Measurements from ENCODE around the gene FGF10.

FGF10 gene

GRCh38 chr5:44389090-44389822 lies at the start of gene FGF10:
Gene FGF10, minus strand, starts transcription at chr5:44389420. Its CDS starts 738 bp downstream, at chr5:44388682.
- DNase-seq, result no peak

- DNase-seq, result no peak
These were observed 37.7 kb upstream of the FGF10 start for GRCh38 chr5:44426944-44427343.

GRCh38 chr5:44412286-44412685 lies 23.1 kb upstream of the FGF10 start:
- no peak for DNase-seq

- no peak for DNase-seq
These were observed 12.9 kb upstream of the FGF10 start for GRCh38 chr5:44402084-44402483.

GRCh38 chr5:44401611-44402010 lies 12.4 kb upstream of the FGF10 start:
- no peak for DNase-seq

- DNase-seq, result no peak
These were observed 9.2 kb upstream of the FGF10 start for GRCh38 chr5:44398382-44398781.

GRCh38 chr5:44396312-44396711 lies 7.1 kb upstream of the FGF10 start:
- no peak for DNase-seq

GRCh38 chr5:44390351-44390750 lies 1.1 kb upstream of the FGF10 start:
- no peak for DNase-seq

GRCh38 chr5:44389823-44390143 lies 563 bp upstream of the FGF10 start:
- DNase-seq, result no peak

GRCh38 chr5:44388321-44389089 lies 715 bp downstream of the FGF10 start:
- DNase-seq, result no peak

GRCh38 chr5:44387921-44388320 lies 1.3 kb downstream of the FGF10 start:
- no peak for DNase-seq

- DNase-seq, result no peak
These were observed 1.8 kb downstream of the FGF10 start for GRCh38 chr5:44387406-44387805.

GRCh38 chr5:44385291-44385900 lies 3.8 kb downstream of the FGF10 start:
- DNase-seq, result no peak

- no peak for DNase-seq
These were observed 4.4 kb downstream of the FGF10 start for GRCh38 chr5:44384816-44385215.

- no peak for DNase-seq
These were observed 6.3 kb downstream of the FGF10 start for GRCh38 chr5:44382894-44383293.

- no peak for DNase-seq
These were observed 12.2 kb downstream of the FGF10 start for GRCh38 chr5:44377057-44377456.

- no peak for DNase-seq
These were observed 17.2 kb downstream of the FGF10 start for GRCh38 chr5:44372028-44372427.

GRCh38 chr5:44367203-44367602 lies 22.0 kb downstream of the FGF10 start:
- DNase-seq, result no peak

- no peak for DNase-seq
These were observed 23.9 kb downstream of the FGF10 start for GRCh38 chr5:44365345-44365744.

GRCh38 chr5:44364097-44364496 lies 25.1 kb downstream of the FGF10 start:
- DNase-seq, result no peak

GRCh38 chr5:44361342-44362001 lies 27.7 kb downstream of the FGF10 start:
- DNase-seq, result no peak

- DNase-seq, result no peak
These were observed 28.3 kb downstream of the FGF10 start for GRCh38 chr5:44360919-44361318.

GRCh38 chr5:44358421-44358820 lies 30.8 kb downstream of the FGF10 start:
- DNase-seq, result no peak

GRCh38 chr5:44356231-44356630 lies 33.0 kb downstream of the FGF10 start:
- DNase-seq, result no peak

All from cortex of kidney (tissue), 1 donor.